Limb (tissue), 2 donors: ENCODE data around the gene SPSB2.

Source experiments
- DNase-seq, 2 donors: peaks; one replicate each; pipeline ENCODE4 v3.0.0-alpha.2; 2016; ENCODE audit errors: extremely low spot score in 2 of 2

SPSB2 gene

DNA sequence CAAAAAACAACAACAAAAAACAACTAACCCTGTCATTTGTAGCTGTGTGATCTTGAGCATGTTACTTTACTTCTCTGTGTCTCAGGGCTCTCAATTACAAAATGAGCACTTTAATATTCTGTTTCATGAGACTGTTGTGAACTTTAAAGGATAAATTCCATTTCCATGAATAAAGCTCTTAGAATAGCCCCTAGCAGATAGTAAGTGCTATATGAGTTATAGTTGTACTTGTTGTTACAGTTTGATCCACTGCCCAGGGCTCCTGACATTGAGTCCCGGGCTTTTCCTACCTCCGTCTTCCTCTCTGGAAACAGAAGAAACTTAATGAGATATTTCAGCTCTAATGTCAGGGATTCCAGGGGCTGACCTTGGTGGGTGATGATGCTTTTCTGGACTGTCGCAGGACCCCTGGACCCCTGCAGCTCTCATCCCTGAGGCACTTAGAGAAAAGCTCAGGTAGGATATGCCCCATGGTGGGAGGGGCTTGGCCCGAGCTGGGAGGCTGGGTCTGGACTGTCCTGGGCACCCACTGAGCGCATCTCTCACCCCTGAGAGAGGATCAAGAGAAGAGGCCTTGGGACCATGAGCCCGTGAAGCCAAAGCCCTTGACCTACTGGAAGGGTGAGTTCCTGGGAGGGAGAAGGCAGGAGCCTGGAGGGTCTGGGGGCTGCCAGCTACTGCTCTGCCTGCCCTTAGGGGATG is 39.8 kb downstream of the SPSB2 start:
- no peak for DNase-seq

DNA sequence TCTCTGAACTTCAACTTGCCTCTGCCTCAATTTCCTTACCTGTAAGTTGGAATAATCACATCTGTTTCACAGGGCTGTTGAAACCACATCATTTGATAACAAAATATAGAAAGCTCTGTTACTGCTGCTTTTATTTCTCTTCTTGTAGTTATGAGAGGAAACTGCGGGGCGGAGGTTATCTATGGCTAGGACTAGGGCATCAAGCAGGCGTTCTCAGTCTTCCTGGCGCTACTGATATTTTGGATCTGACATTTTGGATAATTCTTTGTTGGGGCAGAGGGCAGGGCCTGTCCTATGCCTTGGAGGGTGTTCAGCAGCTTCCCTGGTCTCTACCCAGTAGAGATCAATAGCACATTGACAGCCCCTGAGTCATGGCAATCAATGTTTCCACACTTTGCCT is 41.0 kb downstream of the SPSB2 start:
- no peak for DNase-seq

DNA sequence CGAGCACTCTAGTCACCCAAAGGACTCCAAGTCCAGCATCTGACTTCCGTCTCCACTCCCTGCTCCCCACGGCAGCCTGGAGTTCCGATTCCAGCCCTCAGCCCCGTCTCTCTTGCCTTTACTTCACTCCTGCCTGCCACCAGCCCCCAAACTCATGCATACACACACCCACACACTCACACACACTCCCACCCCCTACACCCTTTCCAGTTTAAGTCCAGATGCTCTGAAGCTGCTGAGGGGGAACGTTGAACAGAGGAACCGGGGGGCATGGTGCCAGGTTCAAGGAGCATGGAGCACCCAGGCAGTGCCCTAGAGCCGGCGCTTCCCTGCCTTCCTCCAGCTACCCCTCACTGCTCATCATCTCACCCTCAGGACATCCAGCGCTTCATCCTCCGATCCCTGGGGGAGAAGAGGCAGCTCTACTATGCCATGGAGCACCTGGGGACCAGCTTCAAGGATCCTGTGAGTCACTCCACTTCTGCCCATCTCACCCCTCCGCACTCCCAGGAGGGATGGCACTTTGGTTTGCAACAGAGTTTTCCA is 41.6 kb downstream of the SPSB2 start:
- DNase-seq: no peak

DNA sequence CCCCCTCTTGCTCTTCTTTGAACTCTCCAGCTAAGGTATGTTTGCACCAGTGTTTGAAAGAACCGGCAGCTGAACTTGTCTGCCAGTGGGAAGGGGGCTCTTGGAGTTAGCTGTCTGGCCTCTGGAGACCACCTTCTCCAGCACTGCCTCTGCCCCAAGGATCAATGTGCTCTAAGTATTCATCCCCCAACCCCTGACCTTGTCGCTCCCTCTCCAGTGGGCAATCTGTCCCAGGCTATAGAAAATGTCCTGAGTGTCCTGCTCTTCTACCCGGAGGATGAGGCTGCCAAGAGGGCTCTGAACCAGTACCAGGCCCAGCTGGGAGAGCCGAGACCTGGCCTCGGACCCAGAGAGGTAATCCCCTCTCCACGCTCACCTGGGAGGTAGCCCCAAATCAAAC is 42.1 kb downstream of the SPSB2 start:
- no peak for DNase-seq

DNA sequence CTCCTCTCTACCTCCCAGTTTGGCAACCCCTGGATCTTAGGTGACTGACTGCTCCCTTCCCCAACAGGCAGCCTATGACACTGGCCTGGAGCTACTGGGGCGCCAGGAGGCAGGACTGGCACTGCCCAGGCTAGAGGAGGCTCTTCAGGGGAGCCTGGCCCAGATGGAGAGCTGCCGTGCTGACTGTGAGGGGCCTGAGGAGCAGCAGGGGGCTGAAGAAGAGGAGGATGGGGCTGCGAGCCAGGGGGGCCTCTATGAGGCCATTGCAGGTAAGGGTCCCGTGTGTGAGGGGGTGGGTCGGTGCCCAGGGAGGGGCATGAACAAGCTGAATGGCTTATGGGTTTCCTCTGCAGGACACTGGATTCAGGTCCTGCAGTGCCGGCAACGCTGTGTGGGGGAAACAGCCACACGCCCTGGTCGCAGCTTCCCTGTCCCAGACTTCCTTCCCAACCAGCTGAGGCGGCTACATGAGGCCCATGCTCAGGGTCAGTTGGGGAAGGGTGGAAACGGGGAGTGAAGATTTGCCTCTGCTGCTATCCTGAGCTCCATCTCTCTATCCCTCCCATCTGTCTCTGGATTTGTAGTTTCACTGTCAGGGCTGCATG is 42.7 kb downstream of the SPSB2 start:
- no peak for DNase-seq

DNA sequence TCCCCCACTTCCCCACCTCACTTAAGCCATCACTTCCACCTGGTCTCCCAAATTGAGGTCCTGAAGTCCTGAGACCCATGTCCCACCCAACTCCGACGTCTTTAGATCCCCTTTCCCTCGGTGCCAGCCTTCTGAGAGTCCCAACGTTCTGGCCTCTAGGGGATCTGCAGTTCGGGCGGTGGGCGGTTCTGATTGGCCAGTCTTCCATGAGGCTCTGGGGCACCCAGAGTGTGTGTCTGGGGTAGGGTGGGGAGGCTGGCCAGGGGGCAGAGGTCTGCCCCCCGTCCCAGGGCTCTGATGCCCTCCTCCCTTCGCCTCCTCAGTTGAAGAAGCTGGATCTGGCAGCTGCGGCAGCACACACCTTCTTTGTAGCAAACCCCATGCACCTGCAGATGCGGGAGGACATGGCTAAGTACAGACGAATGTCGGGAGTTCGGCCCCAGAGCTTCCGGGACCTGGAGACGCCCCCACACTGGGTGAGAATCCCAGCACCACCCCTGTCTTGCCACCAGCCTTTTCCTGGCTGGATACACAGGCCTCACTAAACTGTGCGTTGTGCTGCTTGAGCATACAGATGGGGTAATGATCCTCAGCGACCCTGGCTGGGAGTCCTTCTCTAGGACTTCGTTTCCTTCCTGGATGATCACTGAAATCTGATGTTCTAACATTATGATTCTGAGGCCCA is 43.4 kb downstream of the SPSB2 start:
- DNase-seq: peak in 1 of 2 donors; percentile 35

DNA sequence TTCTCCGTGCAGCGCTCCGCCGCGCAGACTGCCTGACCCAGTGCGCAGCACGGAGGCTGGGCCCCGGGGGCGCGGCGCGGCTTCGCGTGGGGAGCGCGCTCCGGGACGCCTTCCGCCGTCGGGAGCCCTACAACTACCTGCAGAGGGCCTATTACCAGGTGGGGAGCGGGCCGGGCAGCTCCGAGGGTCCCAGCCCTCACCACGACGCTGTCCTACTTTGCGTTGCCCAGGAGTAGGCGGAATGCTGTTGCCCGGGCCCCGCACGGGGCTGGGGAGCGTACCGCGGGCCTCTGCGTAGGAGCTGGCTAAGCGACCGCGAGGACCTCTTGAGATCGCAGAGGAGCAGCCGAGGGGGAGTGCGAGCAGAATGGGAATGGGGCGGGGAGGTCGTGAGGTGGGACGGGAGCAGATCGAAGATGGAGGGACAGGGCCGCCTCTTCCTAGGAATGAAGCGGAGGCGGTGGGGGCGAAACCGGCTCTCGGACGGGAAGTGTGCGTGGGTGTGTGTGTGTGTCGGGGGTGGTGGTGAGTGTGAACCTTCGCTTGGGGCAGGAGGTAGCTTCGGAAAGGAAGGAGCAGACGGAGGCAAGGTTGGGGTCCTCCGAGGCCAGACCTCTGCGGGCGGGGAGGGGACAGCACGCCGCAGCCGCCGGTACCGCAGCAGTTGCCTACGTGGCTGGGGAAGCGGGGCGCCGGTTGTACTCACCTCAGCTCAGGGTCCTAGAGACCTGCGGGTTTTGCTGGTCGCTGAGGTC is 44.1 kb downstream of the SPSB2 start:
- DNase-seq: peak; percentile 54 to 84

DNA sequence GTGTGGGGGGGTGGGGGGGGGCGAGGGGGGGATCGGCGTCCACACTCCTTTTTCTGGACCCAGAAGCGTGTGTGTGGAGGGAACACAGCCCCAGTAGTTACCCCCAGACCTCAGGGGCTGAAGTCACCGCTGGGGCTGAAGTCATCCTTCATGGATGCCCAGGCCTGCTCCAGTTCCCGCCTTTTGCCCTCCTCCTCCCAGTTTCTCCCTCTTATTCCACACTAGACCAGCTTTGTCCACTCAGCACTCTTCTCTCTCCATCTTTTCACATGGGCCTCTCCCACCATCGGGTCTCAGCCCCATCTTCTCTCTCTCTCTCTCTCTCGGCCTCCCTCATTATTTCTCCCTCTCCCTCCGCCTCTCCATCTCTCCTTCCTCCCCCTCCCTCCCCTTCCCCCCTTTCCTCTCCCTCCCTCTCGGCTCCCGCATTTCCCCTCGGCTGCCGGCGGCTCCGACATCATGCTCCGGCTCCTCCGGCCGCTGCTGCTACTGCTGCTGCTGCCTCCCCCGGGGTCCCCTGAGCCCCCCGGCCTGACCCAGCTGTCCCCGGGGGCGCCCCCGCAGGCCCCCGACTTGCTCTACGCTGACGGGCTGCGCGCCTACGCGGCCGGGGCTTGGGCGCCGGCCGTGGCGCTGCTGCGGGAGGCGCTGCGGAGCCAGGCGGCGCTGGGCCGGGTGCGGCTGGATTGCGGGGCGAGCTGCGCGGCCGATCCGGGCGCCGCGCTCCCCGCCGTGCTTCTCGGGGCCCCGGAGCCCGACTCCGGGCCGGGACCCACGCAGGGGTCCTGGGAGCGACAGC is 44.9 kb downstream of the SPSB2 start, which contains the start of gene P3H3:
Gene P3H3 (plus strand): TSS at position 426 of the 799 bp plus-strand sequence. CDS start 34 bp downstream, at position 460.
- DNase-seq: peak; percentile 62 to 83

DNA sequence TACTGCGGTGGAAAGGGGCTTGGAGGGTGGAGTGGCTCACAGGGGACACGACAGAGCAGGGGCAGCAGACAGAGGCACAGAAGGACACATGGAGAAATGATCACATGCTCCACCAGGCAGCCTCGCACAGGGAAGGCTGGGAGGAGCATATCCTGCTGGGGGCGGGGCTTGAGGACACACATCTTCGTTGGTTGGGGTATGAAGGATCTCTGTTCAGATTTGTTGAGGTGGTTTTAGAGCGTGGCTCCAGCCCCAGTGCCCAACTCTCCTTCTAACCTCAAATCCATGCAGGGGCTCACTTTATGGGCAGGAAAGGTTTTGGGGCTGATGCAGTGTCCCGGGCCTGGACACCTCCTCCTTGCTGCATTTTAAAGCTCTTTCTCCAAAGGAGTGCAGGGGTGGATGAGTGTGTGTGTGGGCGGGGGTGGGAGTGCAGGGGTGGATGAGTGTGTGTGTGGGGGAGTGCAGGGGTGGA is 45.6 kb downstream of the SPSB2 start:
- DNase-seq: peak; percentile 82 to 87

DNA sequence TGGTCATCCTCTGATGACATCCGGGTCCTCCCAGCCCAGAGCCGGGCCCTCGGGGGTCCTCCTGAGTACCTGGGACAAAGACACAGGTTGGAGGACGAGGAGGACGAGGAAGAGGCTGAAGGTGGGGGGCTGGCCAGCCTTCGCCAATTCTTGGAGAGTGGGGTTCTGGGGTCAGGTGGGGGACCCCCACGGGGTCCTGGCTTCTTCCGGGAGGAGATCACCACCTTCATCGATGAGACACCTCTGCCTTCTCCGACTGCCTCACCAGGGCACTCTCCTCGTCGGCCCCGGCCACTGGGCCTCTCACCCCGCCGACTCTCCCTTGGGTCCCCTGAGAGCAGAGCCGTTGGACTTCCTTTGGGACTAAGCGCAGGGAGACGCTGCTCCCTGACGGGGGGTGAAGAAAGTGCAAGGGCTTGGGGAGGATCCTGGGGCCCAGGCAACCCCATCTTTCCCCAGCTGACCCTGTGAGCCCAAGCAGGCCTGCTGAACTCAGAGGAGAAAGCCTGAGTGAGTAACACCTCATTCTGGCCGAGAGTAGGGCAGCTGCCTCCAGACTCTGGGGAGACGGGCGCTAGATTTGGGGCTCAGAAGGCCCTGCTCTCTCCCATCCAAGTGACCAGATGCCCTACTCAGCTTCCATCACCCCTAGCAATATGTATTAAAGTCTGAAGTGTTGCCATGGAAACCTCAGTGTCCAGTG is 46.2 kb downstream of the SPSB2 start:
- DNase-seq: peak in 1 of 2 donors; percentile 37

DNA sequence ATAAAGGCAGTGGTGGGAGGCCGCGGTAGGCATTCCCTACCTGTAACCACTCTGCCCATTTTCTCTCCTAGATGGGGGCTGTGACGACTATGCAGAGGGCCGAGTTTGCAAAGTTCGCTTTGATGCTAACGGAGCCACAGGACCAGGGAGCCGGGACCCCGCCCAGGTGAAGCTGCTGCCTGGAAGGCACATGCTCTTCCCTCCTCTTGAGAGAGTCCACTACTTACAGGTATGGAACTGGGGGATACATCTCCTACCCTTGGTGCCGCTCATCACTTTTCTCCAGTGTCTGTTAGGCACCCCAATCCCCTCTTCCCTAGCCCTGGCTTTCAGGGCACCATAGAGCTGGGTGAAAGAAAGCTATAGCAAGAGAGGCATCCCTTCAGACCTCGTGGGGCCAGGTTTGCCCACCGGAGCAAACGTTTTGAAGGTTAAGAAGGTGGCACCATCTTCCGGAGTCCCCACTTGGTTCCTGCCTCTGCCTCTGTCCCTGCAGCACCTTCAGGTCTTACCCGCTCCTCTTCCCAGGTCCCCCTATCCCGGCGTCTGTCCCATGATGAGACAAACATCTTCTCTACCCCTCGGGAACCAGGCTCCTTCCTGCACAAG is 46.9 kb downstream of the SPSB2 start:
- DNase-seq: no peak

DNA sequence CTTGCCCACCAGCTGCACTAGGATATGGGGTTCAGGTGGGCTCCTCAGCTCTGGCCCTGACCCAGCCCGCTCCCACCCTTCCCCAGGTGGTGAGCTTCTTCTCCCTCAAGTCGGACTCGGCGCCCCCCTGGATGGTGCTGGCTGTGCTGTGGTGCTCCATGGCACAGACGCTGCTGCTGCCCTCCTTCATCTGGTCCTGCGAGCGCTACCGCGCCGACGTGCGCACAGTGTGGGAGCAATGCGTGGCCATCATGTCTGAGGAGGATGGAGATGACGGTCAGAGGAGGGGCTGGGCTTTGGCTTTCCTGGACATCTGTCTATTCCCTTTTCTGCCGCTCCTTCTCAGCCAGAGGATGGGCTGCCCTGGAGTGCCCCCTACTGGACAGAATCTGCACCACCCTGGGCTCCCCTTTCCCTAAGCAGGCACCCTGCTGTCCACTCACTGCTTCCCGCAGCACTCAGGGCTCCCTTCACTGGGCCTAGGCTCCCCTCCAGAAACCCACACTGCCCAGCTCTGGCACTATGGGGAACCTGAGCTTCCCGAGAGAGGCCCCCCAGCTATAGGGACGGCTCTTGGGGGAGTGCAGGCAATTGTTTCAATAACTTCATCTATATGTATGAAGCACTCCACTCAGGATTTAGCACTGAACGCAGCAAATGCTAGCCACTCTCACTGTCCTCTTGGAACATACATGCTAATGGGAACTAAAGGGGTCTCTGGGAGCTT is 47.5 kb downstream of the SPSB2 start:
- peak; percentile 91 to 93 for DNase-seq

DNA sequence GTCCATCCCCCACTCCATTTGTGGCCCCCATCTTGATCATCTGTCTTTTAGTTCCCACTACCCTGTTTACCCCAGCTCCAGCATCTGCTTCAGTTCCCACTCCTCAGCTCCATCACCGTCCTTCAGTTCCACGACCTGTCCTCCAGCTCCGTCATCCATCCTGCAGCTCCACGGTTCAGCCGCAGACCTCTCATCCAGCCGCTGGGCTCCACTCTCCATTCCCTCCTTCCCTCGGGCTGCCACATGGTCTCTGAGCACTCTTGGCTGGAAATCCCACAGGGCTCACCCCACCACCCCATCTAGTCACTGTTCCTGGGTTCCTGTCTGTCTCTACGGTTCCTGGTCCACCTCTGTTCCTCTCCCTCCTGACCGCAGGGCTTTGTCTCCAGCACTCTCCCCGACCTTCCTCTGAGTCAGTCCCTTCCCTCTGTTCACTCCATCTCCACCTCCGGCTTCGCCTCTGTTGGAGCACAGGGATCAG is 48.2 kb downstream of the SPSB2 start:
- DNase-seq: peak in 1 of 2 donors; percentile 38

DNA sequence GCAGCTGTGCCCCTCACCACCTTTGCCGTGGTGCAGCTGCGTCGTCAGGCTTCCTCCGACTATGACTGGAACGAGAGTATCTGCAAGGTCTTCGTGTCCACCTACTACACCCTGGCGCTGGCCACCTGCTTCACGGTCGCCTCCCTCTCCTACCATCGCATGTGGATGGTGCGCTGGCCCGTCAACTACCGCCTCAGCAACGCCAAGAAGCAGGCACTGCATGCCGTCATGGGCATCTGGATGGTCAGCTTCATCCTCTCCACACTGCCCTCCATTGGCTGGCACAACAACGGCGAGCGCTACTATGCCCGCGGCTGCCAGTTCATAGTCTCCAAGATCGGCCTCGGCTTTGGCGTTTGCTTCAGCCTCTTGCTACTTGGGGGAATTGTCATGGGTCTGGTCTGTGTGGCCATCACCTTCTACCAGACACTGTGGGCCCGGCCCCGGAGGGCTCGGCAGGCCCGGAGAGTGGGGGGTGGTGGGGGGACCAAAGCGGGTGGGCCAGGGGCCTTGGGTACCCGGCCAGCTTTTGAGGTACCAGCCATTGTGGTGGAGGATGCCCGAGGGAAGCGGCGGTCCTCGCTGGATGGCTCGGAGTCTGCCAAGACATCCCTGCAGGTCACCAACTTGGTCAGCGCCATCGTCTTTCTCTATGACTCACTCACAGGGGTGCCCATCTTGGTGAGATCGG is 48.9 kb downstream of the SPSB2 start:
- no peak for DNase-seq

DNA sequence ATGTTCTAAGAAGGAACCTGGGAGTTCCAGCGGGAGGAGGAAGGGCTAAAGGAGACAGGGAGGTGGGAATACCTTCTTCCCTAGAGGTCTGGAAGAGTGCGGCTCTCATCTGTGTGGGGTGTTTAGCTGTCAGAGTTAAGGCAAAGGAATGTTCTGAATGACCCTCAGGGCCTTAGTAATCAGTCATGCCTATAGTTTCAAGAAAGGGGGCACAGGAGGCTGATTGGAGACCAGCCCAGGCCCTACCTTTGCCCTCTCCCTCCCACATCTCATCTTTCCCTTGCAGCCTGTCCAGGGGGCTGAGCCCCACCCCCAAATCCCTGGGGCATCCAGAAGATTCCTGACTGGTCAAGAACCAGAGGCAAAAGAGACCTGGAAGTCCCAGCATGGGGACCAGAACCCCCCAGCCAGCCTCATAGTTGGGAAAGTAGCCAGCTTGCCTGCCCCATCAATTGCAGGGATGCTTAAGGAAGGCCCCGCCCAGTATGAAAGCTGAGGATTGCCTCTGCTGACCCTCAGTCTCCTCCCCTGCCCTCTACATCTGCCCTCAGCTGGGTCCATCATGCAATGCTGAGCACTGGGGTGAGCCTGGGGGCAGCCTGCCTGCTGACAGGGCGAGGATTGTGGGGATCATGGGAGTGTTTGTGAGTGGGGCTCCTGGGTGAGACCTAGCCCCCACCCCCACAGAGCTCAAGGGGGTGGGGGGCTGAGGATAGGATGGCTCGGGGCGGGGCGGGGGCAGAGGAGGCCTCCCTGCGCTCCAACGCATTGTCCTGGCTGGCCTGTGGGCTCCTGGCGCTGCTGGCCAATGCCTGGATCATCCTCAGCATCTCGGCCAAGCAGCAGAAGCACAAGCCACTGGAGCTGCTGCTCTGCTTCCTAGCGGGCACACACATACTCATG is 49.7 kb downstream of the SPSB2 start:
- no peak for DNase-seq

DNA sequence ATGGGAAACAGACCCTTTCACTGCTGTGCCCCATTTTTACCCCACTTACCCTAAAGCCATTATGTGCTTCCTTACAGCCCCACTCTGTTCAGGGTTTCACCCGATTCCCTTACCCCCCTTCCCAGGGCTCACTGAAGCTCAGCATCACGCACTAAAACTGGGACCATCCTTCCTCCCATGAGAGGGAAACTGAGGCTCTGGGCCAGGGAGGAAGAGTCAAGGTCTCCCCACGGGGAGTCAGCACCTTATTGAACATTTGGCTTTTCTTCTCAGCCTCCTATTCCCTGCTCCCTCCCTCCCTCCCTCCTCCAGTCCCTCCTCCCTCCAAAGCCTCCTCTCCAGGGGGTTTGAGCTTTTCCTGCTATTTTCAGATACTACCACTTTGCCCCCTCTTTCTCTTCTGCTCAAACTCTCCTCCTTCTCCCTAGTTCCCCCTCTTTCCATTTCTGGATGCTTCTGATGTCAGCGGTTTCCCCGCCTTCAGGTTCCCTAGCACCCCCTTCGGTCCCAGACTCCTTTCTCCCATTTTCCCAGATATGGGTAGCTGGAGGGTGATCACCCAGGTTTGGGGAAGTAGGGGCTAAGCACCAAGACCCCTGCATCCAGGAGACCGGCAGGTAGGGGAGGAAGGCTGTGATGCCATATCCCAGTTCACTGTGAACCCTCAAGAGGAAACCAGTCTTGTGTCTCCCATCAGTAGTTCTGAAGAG is 50.5 kb downstream of the SPSB2 start:
- no peak for DNase-seq
